Left renal cortex interstitium (tissue), 4 donors: ENCODE results near the gene VTN. TPM values are rescaled to one million over a fixed set of nuclear protein-coding genes. Genes with fewer than 3 reads are reported as not detected.

ENCODE experiments used
- DNase-seq, 4 donors: peaks; one replicate each; pipeline ENCODE4 v3.0.0-alpha.2; 2013; ENCODE audit warnings: low read depth in 4 of 4, low spot score in 2 of 4, missing footprints in 1 of 4
- polyA plus RNA-seq, 4 donors: library from polyadenylated mRNA; unstranded; fragments of 120-200 nt; gene quantifications; one replicate each; pipeline ENCODE4 v1.2.1, GENCODE V29; 2013; ENCODE audit not compliant: insufficient read length in 4 of 4

VTN gene
- polyA plus RNA-seq, 4 donors = 9.2 to 39.3 (median 17.5) TPM

- DNase-seq = no peak
Observed at GRCh38 chr17:28396635-28397239, 26.6 kb upstream of the VTN start.

DNA sequence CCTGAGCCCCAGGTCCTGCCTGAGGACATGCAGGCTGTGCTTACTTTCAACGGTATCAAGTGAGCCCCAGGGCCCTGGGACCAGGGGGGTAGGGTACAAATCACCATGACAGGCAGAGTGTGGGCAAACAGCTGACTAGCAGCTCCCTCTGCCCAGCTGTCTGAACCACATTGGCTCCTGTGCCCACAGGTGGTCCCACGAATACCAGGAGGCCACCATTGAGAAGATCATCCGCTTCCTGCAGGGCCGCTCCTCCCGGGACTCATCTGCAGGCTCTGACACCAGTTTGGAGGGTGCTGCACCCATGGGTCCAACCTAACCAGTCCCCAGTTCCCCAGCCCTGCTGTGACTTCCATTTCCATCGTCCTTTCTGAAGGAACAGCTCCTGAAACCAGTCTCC, 25.9 kb upstream of the VTN start:
- DNase-seq = no peak

GRCh38 chr17:28395426-28395825, 25.3 kb upstream of the VTN start:
- no peak for DNase-seq

DNA sequence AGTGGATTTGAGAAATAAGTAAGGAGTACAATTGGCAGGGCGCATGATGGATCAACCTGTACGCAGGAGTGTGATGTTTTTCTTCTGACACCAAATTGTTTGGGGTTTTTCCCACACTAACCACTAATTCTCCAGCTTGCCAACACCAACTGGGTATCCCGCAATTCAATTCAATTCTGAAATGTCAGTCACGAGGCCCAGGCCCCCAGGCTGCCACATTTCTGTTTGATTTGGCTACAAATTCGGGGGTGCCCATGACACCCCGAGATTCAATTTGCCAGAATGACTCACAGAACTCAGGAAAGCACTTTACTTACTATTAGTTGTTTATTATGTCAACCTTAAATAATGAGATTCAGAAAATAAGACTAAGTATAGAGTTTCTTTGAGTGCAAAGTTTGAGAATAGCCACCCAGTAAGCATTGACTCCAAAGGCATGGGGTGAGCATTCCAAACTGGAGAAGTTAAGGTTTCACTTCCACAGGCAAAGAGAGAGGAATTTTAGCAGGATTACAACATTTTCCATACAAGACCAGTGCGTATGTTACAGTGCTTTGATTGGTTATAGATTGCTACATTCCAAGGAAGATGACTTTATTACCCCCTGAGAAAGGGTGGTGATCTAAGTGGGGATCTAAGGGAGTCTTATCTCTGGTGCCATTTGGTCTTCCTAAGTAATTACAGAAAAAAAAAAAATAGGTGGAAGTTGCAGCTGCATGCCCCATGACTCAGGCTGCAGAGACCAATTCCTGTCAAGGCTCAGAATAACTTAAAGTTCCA, 24.4 kb upstream of the VTN start:
- no peak for DNase-seq

DNA sequence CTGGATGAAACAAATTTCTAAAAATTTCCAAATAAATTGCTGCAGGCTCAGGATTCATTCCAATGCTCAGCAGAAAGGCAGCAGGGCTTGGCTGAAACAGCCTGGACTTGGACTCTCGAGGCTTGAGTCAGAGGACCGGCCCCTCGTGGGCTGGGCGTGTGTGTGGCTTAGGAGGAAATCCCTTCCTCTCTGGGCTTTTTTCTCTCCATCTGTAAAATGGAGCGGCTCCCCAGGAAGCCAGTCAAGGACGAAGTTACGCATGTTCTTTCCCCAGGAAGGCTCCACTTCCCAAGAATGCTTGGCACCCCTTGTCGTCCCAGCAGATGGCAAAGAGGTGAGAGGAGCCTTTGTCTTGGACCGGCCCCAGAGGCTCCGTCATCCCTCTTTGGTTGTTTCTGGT, 22.4 kb upstream of the VTN start:
- no peak for DNase-seq

GRCh38 chr17:28391401-28391800, 21.3 kb upstream of the VTN start:
- DNase-seq = no peak

DNA sequence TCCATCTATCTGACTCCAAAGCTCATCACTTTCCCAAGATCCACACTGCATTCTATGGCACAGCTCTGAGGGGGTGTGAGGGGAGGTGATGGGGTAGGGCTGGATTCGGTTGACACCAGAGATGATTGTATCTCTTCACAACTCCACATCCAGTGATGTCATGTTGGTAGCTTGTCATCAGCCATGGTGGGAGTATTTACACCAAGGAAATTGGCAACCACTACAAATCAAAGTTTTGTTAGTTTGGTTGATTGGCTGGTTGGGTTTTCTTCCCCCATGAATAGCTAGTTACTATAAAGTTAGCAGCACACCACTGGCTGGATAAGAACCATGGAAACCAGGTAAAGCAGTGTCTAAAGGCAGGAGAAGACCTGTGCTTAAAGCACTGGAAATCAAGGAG, 20.9 kb upstream of the VTN start:
- no peak for DNase-seq

- no peak for DNase-seq
Observed at GRCh38 chr17:28390563-28390962, 20.5 kb upstream of the VTN start.

DNA sequence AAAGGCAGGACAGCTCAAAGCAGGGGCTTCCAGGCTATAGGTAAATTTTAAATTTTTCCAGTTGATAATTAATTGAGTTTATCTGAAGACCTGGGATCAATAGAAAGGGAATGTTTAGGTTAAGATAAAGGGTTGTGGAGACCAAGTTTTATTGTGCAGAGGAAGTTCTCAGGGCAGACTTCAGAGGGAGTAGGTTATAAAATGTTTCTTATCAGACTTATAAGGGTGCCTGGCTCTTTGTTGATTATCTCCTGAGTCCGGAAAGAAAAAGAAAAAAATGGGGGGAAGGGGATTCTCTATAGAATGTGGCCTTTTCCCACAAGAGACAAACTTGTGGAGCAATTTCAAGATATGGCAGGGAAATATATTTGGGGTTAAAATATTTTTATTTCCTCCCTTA, 20.0 kb upstream of the VTN start:
- no peak for DNase-seq

- no peak for DNase-seq
Observed at GRCh38 chr17:28388106-28388505, 18.0 kb upstream of the VTN start.

DNA sequence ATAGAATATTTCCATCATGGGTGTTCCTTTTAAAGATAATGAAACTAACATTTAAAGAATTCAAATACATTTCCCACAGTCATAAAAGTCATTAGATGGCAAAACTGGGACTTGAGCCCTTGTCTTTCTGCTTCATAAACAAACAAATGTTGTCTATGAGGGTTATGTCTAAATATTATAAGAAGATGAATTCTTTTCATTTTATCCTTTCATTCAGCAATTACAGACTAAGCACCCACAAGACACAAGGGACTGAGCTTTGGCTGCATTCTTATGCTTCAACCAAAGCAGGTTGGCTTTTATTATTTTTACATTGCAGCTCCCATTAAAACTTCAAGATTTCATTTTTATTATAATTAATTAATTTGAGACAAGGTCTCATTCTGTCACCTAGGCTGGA, 16.3 kb upstream of the VTN start:
- no peak for DNase-seq

GRCh38 chr17:28385406-28385805, 15.3 kb upstream of the VTN start:
- DNase-seq = no peak

DNA sequence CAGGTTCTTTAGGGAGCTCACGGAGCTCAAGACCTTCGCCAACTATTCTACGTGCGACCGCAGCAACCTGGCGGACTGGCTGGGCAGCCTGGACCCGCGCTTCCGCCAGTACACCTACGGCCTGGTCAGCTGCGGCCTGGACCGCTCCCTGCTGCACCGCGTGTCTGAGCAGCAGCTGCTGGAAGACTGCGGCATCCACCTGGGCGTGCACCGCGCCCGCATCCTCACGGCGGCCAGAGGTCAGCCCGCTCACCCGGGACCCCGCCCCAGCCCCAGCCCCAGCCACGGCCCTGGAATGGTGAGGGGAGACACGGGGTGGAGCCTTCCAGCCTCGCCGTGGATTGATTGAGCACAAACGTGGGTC, 14.9 kb upstream of the VTN start:
- DNase-seq = no peak

DNA sequence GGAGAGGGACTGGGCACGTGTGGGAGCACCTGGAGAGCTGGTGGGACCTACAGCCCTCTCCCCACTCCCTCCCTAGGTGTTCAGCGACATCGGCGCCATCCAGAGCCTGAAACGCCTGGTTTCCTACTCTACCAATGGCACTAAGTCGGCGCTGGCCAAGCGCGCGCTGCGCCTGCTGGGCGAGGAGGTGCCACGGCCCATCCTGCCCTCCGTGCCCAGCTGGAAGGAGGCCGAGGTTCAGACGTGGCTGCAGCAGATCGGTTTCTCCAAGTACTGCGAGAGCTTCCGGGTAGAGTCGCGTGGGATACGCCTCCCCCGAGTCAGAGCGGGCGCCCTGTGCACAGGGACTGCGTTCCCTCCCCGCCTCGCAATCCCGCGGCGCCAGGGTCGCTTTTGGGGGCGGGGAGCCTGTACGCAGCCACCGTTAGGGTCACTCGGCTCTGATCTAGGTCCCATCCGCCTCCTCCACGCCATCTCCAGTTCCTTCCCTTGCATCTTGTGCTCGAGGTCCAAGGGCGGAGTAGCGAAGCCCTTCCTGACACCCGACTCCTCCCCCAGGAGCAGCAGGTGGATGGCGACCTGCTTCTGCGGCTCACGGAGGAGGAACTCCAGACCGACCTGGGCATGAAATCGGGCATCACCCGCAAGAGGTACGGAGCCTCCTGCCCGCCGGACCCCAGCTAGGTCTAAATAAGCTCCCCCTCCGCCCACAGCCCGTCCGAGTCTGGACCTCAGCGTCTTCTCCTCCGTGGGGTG, 14.4 kb upstream of the VTN start:
- no peak for DNase-seq

DNA sequence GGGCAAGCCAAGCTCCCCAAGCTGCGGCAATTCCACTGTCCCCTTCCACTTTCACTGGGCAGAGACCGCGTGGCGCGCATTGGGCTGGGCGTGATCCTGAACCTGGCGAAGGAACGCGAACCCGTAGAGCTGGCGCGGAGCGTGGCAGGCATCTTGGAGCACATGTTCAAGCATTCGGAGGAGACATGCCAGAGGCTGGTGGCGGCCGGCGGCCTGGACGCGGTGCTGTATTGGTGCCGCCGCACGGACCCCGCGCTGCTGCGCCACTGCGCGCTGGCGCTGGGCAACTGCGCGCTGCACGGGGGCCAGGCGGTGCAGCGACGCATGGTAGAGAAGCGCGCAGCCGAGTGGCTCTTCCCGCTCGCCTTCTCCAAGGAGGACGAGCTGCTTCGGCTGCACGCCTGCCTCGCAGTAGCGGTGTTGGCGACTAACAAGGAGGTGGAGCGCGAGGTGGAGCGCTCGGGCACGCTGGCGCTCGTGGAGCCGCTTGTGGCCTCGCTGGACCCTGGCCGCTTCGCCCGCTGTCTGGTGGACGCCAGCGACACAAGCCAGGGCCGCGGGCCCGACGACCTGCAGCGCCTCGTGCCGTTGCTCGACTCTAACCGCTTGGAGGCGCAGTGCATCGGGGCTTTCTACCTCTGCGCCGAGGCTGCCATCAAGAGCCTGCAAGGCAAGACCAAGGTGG, 11.2 kb upstream of the VTN start:
- no peak for DNase-seq

DNA sequence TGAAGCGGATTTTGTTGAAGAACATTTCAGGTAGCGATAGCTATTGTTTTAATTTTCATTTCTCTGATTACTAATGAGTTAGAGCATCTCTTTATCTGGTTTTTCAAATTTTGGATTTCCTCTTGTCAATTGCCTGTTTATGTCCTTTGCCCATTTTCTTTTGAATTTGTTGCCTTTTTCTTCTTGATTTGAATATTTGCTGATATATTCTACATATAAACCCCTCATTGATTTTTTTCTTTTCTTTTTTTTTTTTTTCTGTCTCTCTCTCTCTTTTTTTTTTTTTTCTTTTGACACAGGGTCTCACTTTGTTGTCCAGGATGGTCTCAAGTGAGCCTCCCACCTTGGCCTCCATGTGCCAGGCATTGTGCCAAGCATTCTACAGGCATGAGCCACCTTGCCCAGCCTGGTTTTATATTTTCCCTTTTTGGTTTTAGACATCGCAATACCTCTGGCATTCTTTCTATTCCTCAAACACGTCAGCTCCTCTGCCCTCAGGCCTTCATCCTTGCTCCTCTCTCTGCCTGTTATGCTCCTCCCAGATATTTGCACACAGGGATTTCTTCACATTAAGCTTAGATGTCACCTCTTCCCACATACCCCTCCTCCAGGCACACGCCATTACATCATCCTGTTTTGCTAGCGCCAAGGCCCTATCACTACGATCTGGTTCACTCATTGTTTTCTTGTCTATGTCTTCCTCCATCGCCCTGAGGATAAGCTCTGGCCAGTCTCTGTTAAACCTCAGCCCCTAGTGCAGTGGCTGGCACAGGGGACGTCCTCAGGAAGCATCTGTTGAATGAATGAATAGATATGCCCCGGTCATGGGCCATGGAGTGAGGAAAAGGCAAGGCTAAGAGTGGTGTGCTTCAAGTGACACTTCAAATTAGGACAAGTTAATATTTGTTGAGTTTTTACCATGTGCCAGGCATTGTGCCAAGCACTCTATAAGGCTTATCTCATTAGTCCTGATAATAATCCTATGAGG, 10.0 kb upstream of the VTN start:
- no peak for DNase-seq

DNA sequence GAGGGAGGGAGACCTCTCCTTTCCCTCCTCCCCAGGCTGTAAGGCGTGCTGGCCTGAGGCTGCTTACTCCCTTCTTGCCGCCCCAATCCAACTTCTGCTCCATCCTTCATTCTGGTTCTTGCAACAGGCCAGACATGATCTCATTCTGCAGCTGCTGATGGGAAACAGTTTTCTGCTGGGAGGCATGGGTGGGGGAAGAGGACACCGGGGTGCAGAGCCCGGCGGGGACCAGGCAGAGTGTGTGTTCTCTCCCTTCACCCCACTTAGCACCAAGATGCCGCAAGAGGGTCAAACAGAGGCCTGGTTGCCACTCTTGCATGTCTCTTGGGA, 2.8 kb upstream of the VTN start:
- no peak for DNase-seq

- DNase-seq = no peak
Observed at GRCh38 chr17:28372203-28372944, 2.3 kb upstream of the VTN start.
